ENCODE measurements around the gene GUCY1B1. TPM values are rescaled to one million over a fixed set of nuclear protein-coding genes. Genes with fewer than 3 reads are reported as not detected.

Gene GUCY1B1
- polyA plus RNA-seq, 1 donor from 2014 or later = 13.6 TPM

DNA sequence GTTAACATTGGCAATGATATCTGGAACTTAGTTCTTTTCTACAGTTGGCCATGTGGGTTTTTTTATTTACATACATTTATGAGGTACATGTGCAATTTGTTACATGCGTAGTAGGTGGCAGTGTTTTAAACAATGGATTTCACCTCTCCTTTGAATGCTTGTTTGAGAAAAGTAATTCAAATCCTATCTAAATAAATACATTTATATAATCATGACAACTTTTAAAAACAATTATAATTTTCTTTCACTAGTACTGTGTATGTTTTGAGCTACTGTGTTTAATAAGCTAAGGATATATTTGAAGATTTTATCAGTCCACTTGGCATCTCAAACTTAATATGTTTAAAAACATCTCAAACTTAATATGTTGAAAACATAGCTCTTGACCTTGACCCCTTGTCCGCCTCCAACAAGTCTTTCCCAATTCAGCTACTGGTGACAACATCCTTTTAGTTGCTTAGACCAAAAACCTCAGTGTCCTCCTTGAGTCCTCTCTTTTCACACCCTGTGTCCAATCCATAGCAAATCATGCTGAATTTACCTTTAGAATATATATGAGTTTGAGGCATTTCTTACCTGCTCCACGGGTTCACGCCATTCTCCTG lies 14.5 kb downstream of the GUCY1B1 start:
- H3K79me2 ChIP-seq (replicated peaks; ENCODE audit: insufficient read depth, low read length) = no peaks in the 10 kb centered on the region
- H3K27me3 ChIP-seq (ENCODE audit: insufficient read depth, low read depth, low read length) = no peaks in the 10 kb centered on the region
- H2AFZ ChIP-seq (ENCODE audit: low read depth, low read length) = no peak overlapping the region
- H3K9ac ChIP-seq (ENCODE audit: low read length) = no peak overlapping the region
- no peaks in the 10 kb centered on the region for H3F3A ChIP-seq (ENCODE audit: insufficient read depth, low read length, poor library complexity, severe bottlenecking)
- H3K4me2 ChIP-seq (ENCODE audit: low read length) = no peak overlapping the region
- H3K4me3 ChIP-seq (ENCODE audit: low read length) = no peak overlapping the region
- no peaks in the 10 kb centered on the region for H4K20me1 ChIP-seq (ENCODE audit: insufficient read depth)
- no peak overlapping the region for H3K27ac ChIP-seq (ENCODE audit: low read length)
- H3K9me3 ChIP-seq (ENCODE audit: low read length) = no peaks in the 10 kb centered on the region
- no peaks in the 10 kb centered on the region for H3K9me2 ChIP-seq (ENCODE audit: insufficient read depth, low read length)
- TF ChIP-seq EP300 (conservative IDR thresholded peaks at IDR 0.05; ENCODE audit: poor library complexity, severe bottlenecking) (no peak), EZH2 (IDR thresholded peaks at IDR 0.05; ENCODE audit: borderline replicate concordance, insufficient read depth, low read length, poor library complexity, severe bottlenecking) (no peak), SMC3 (conservative IDR thresholded peaks at IDR 0.05; ENCODE audit: poor library complexity) (no peak), POLR2AphosphoS5 (IDR thresholded peaks at IDR 0.05) (no peak), RAD21 (conservative IDR thresholded peaks at IDR 0.05) (no peak), TAF1 (IDR thresholded peaks at IDR 0.05; ENCODE audit: low read depth) (no peak), MXI1 (conservative IDR thresholded peaks at IDR 0.05; ENCODE audit: poor library complexity, severe bottlenecking) (no peak)
- TF ChIP-seq, protein P1, sequence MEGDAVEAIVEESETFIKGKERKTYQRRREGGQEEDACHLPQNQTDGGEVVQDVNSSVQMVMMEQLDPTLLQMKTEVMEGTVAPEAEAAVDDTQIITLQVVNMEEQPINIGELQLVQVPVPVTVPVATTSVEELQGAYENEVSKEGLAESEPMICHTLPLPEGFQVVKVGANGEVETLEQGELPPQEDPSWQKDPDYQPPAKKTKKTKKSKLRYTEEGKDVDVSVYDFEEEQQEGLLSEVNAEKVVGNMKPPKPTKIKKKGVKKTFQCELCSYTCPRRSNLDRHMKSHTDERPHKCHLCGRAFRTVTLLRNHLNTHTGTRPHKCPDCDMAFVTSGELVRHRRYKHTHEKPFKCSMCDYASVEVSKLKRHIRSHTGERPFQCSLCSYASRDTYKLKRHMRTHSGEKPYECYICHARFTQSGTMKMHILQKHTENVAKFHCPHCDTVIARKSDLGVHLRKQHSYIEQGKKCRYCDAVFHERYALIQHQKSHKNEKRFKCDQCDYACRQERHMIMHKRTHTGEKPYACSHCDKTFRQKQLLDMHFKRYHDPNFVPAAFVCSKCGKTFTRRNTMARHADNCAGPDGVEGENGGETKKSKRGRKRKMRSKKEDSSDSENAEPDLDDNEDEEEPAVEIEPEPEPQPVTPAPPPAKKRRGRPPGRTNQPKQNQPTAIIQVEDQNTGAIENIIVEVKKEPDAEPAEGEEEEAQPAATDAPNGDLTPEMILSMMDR (IDR thresholded peaks at IDR 0.05; ENCODE audit: poor library complexity, severe bottlenecking) = no peak
- TF ChIP-seq, protein P2, sequence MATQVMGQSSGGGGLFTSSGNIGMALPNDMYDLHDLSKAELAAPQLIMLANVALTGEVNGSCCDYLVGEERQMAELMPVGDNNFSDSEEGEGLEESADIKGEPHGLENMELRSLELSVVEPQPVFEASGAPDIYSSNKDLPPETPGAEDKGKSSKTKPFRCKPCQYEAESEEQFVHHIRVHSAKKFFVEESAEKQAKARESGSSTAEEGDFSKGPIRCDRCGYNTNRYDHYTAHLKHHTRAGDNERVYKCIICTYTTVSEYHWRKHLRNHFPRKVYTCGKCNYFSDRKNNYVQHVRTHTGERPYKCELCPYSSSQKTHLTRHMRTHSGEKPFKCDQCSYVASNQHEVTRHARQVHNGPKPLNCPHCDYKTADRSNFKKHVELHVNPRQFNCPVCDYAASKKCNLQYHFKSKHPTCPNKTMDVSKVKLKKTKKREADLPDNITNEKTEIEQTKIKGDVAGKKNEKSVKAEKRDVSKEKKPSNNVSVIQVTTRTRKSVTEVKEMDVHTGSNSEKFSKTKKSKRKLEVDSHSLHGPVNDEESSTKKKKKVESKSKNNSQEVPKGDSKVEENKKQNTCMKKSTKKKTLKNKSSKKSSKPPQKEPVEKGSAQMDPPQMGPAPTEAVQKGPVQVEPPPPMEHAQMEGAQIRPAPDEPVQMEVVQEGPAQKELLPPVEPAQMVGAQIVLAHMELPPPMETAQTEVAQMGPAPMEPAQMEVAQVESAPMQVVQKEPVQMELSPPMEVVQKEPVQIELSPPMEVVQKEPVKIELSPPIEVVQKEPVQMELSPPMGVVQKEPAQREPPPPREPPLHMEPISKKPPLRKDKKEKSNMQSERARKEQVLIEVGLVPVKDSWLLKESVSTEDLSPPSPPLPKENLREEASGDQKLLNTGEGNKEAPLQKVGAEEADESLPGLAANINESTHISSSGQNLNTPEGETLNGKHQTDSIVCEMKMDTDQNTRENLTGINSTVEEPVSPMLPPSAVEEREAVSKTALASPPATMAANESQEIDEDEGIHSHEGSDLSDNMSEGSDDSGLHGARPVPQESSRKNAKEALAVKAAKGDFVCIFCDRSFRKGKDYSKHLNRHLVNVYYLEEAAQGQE (IDR thresholded peaks at IDR 0.05; ENCODE audit: borderline replicate concordance) = no peak
- no peaks in the 10 kb centered on the region for H3K36me3 ChIP-seq (ENCODE audit: insufficient read depth, low read length)

DNA sequence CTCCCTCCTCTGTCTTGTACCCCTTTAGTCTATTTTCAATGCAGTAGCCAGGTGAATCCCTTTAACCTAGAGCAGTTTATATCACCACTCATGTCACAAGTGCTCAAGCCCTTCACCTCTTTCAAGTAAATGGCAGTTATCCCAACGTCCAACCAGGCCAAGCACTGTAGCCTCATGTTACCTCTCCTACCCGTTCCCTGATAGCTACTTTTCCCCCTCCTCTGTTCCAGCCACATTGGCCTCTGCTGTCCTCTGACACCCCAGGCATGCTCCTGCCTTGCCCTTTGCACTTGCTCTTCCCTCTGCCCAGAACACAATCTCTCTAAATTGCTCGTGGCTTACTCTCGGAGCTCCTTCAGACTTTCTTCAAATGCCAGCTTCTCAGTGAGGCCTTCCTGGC lies 15.2 kb downstream of the GUCY1B1 start:
- TF ChIP-seq, protein P2 (IDR thresholded peaks at IDR 0.05; ENCODE audit: borderline replicate concordance) = no peak
- TF ChIP-seq MXI1 (conservative IDR thresholded peaks at IDR 0.05; ENCODE audit: poor library complexity, severe bottlenecking) (no peak), TAF1 (IDR thresholded peaks at IDR 0.05; ENCODE audit: low read depth) (no peak), POLR2AphosphoS5 (IDR thresholded peaks at IDR 0.05) (no peak), EP300 (conservative IDR thresholded peaks at IDR 0.05; ENCODE audit: poor library complexity, severe bottlenecking) (no peak)
- Histone ChIP-seq H3K4me2 (ENCODE audit: low read length) (no peak overlapping the region), H3K36me3 (ENCODE audit: insufficient read depth, low read length) (no peaks in the 10 kb centered on the region), H3K4me3 (ENCODE audit: low read length) (no peak overlapping the region), H3K27ac (ENCODE audit: low read length) (no peak overlapping the region), H3K79me2 (replicated peaks; ENCODE audit: insufficient read depth, low read length) (no peaks in the 10 kb centered on the region), H3K9me2 (ENCODE audit: insufficient read depth, low read length) (no peaks in the 10 kb centered on the region), H3K27me3 (ENCODE audit: insufficient read depth, low read depth, low read length) (no peaks in the 10 kb centered on the region), H2AFZ (ENCODE audit: low read depth, low read length) (no peak overlapping the region), H3K9ac (ENCODE audit: low read length) (no peak overlapping the region), H3F3A (ENCODE audit: insufficient read depth, low read length, poor library complexity, severe bottlenecking) (no peaks in the 10 kb centered on the region), H3K9me3 (ENCODE audit: low read length) (no peaks in the 10 kb centered on the region), H4K20me1 (ENCODE audit: insufficient read depth) (no peaks in the 10 kb centered on the region)
